Astrocyte (in vitro differentiated cells and primary cell): ENCODE measurements around the gene FRMD4A. TPM values are rescaled to one million over a fixed set of nuclear protein-coding genes. Genes with fewer than 3 reads are reported as not detected.

Experiments
- DNase-seq: peaks from one replicate; pipeline ENCODE4 v3.0.0-alpha.2; 2010; ENCODE audit warnings: low read depth
- FAIRE-seq: peaks from 2 replicates; lab custom pipeline; 2011; peaks lifted over from hg19 to GRCh38; lab: Jason Lieb, UNC
- H2AFZ ChIP-seq: 2 replicates; pipeline ENCODE4 v1.6.0; 2012; ENCODE audit warnings: low read depth, low read length, inconsistent platforms
- H3K27ac ChIP-seq: 2 replicates; pipeline ENCODE4 v1.5.1; 2011; ENCODE audit warnings: low read depth, low read length, inconsistent platforms
- H3K27me3 ChIP-seq: 2 replicates; pipeline ENCODE4 v1.6.0; 2011; ENCODE audit warnings: low read length, inconsistent platforms; ENCODE audit not compliant: insufficient read depth
- H3K36me3 ChIP-seq: 2 replicates; pipeline ENCODE4 v1.5.1; 2011; ENCODE audit warnings: low read length, inconsistent platforms; ENCODE audit not compliant: insufficient read depth
- H3K4me1 ChIP-seq: 2 replicates; pipeline ENCODE4 v1.5.1; 2011; ENCODE audit warnings: low read length, inconsistent platforms; ENCODE audit not compliant: insufficient read depth
- H3K4me2 ChIP-seq: 2 replicates; pipeline ENCODE4 v1.6.0; 2012; ENCODE audit warnings: low read length, inconsistent platforms
- H3K4me3 ChIP-seq: 2 replicates; pipeline ENCODE4 v1.5.1; 2011; ENCODE audit warnings: low read depth, mild to moderate bottlenecking, low read length, inconsistent platforms; ENCODE audit not compliant: insufficient read depth
- H3K79me2 ChIP-seq: 2 replicates; pipeline ENCODE4 v1.6.0; 2012; ENCODE audit warnings: mild to moderate bottlenecking, low read length, inconsistent platforms; ENCODE audit not compliant: insufficient read depth
- H3K9ac ChIP-seq: 2 replicates; pipeline ENCODE4 v1.6.0; 2012; ENCODE audit warnings: mild to moderate bottlenecking, low read length, inconsistent platforms
- H3K9me3 ChIP-seq: 2 replicates; pipeline ENCODE4 v1.5.1; 2012; ENCODE audit warnings: low read depth, mild to moderate bottlenecking, low read length, inconsistent platforms; ENCODE audit not compliant: insufficient read depth
- H4K20me1 ChIP-seq: 2 replicates; pipeline ENCODE4 v1.6.0; 2012; ENCODE audit warnings: low read length, inconsistent platforms; ENCODE audit not compliant: insufficient read depth
- H3K27ac Mint-ChIP-seq: one replicate; pipeline ENCODE4 v1.8.0; 2021; ENCODE audit warnings: mild to moderate bottlenecking, mixed read lengths; ENCODE audit not compliant: unreplicated experiment
- H3K27me3 Mint-ChIP-seq: one replicate; pipeline ENCODE4 v1.8.0; 2021; ENCODE audit warnings: low read depth, mixed read lengths; ENCODE audit not compliant: unreplicated experiment
- H3K36me3 Mint-ChIP-seq: one replicate; pipeline ENCODE4 v1.8.0; 2021; ENCODE audit warnings: low read depth, mixed read lengths; ENCODE audit not compliant: unreplicated experiment
- H3K4me1 Mint-ChIP-seq: one replicate; pipeline ENCODE4 v1.8.0; 2021; ENCODE audit warnings: low read depth, mixed read lengths; ENCODE audit not compliant: unreplicated experiment
- H3K4me3 Mint-ChIP-seq: one replicate; pipeline ENCODE4 v1.8.0; 2021; ENCODE audit warnings: mild to moderate bottlenecking, moderate library complexity, mixed read lengths; ENCODE audit not compliant: unreplicated experiment
- H3K9me3 Mint-ChIP-seq: one replicate; pipeline ENCODE4 v1.8.0; 2021; ENCODE audit warnings: mild to moderate bottlenecking, mixed read lengths; ENCODE audit not compliant: unreplicated experiment
- EZH2 ChIP-seq: IDR thresholded peaks from 2 replicates; pipeline ENCODE4 v1.6.1; 2012; ENCODE audit warnings: mild to moderate bottlenecking, low read length, inconsistent platforms; ENCODE audit not compliant: insufficient read depth
- total RNA-seq: library from RNA; stranded (reverse); gene quantifications from 2 replicates; pipeline ENCODE4 v1.2.1, GENCODE V29; 2021
- TF ChIP-seq, protein P1 (sequence below): IDR thresholded peaks from 2 replicates; pipeline ENCODE4 v1.5.1; 2011; ENCODE audit warnings: low read depth, mild to moderate bottlenecking, inconsistent platforms, low read length, moderate library complexity; ENCODE audit not compliant: insufficient read depth

FRMD4A gene
- total RNA-seq, 1 donor from 2014 or later = 82.5 TPM

DNA sequence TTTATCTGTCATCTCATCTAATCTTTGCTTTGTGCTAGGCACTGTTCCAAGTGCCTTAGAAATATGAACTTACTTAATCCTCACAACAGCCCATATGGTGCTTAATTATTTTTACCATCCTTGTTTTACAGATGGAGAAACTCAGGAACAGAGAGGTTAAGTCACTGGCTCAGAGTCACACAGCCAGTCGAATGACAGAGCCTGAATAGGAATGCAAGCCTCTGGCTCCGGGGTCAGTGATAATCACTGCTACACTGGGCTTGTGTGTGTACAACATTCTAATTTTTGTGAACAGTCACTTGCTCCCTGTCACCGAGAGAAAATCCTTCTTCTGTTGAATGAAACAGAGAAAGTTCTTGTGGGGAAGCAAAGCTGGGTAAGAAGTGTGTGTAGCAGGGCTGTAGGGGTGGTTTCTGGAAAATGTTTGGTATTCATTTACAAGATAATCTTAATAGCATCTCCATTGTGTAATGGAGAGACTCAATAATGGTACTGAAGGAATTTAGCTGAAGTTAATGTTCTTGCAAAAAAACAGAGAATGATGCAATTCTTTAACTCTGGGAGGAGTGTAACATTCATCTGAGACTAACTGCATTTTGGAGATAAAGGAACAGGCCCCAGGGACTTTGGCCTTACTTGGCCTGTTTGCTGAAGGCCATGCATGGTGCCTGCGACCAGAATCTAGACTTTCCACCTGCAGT lies 290.6 kb downstream of the FRMD4A start:
- H3K9ac ChIP-seq = no peak overlapping the region
- H3K9me3 Mint-ChIP-seq = peaks cover 6% of the 10 kb centered on the region
- FAIRE-seq (peak; percentile 52), DNase-seq (peak; percentile 87)
- H3K27me3 ChIP-seq = no peaks in the 10 kb centered on the region
- H3K27ac Mint-ChIP-seq = peak overlapping the region; percentile 35
- no peak overlapping the region for H3K27ac ChIP-seq
- no peaks in the 10 kb centered on the region for H3K79me2 ChIP-seq
- H3K4me2 ChIP-seq = no peak overlapping the region
- H3K36me3 Mint-ChIP-seq = peaks cover 2% of the 10 kb centered on the region
- no peaks in the 10 kb centered on the region for H3K4me1 ChIP-seq
- no peaks in the 10 kb centered on the region for H3K9me3 ChIP-seq
- no peaks in the 10 kb centered on the region for H3K36me3 ChIP-seq
- no peak for TF ChIP-seq EZH2
- TF ChIP-seq, protein P1, sequence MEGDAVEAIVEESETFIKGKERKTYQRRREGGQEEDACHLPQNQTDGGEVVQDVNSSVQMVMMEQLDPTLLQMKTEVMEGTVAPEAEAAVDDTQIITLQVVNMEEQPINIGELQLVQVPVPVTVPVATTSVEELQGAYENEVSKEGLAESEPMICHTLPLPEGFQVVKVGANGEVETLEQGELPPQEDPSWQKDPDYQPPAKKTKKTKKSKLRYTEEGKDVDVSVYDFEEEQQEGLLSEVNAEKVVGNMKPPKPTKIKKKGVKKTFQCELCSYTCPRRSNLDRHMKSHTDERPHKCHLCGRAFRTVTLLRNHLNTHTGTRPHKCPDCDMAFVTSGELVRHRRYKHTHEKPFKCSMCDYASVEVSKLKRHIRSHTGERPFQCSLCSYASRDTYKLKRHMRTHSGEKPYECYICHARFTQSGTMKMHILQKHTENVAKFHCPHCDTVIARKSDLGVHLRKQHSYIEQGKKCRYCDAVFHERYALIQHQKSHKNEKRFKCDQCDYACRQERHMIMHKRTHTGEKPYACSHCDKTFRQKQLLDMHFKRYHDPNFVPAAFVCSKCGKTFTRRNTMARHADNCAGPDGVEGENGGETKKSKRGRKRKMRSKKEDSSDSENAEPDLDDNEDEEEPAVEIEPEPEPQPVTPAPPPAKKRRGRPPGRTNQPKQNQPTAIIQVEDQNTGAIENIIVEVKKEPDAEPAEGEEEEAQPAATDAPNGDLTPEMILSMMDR = no peak
- H3K27me3 Mint-ChIP-seq = no peaks in the 10 kb centered on the region
- no peaks in the 10 kb centered on the region for H4K20me1 ChIP-seq
- H3K4me3 ChIP-seq = no peak overlapping the region
- no peak overlapping the region for H2AFZ ChIP-seq
- peaks cover 17% of the 10 kb centered on the region for H3K4me1 Mint-ChIP-seq
- no peak overlapping the region for H3K4me3 Mint-ChIP-seq

DNA sequence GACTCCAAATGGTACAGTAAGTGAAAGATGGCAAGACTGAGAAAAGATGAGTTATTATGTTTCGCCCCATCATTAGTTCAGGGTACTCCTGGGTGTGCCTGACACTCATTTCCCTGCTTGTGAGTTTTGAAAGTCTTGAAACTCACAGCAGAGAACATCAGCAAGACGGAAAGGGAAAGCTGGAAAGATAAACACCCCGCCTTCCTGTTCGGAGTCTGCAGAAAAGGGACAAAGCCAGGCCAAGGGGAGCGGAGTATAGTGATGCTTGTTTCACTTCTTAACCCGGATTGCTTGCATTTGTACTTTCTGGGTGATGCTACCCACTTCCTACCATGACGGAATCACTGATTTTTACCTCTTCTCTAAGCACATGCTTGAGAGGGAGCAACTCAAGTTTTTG lies 294.5 kb downstream of the FRMD4A start:
- Histone ChIP-seq H4K20me1 (no peaks in the 10 kb centered on the region), H3K4me1 (no peaks in the 10 kb centered on the region), H3K4me3 (no peak overlapping the region), H3K79me2 (no peaks in the 10 kb centered on the region), H2AFZ (no peak overlapping the region), H3K36me3 (no peaks in the 10 kb centered on the region), H3K9ac (no peak overlapping the region), H3K27ac (no peak overlapping the region), H3K27me3 (no peaks in the 10 kb centered on the region), H3K9me3 (no peaks in the 10 kb centered on the region), H3K4me2 (no peak overlapping the region)
- H3K27me3 Mint-ChIP-seq = peaks cover 3% of the 10 kb centered on the region
- no peaks in the 10 kb centered on the region for H3K9me3 Mint-ChIP-seq
- TF ChIP-seq, protein P1 = no peak
- H3K4me3 Mint-ChIP-seq = no peak overlapping the region
- H3K36me3 Mint-ChIP-seq = no peaks in the 10 kb centered on the region
- peaks cover 9% of the 10 kb centered on the region for H3K4me1 Mint-ChIP-seq
- no peak overlapping the region for H3K27ac Mint-ChIP-seq
- no peak for FAIRE-seq
- no peak for DNase-seq

DNA sequence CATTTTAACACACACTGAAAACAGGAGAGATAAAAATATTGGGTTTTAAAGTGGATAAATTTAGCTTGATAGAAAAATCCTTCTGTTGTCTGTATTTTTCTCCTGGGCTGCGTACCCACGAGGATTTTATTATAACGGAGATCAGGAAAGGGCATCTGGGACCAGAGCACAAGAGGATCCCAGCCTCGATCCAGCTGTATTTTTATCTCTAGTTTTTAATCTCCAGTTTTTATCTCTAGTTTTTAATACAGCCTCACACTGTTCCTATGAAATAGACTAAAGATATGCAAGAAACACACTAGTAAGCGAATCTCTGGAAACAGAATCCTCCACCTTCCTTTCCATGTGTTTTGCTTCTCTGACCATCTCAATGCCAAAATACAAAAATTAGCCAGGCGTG lies 295.2 kb downstream of the FRMD4A start:
- Mint-ChIP-seq H3K27me3 (peaks cover 3% of the 10 kb centered on the region), H3K9me3 (no peaks in the 10 kb centered on the region), H3K36me3 (no peaks in the 10 kb centered on the region), H3K27ac (no peak overlapping the region), H3K4me3 (no peak overlapping the region), H3K4me1 (peaks cover 6% of the 10 kb centered on the region)
- Histone ChIP-seq H3K4me3 (no peak overlapping the region), H3K4me1 (no peaks in the 10 kb centered on the region), H3K27me3 (no peaks in the 10 kb centered on the region), H3K79me2 (no peaks in the 10 kb centered on the region), H3K9me3 (no peaks in the 10 kb centered on the region), H3K9ac (no peak overlapping the region), H4K20me1 (no peaks in the 10 kb centered on the region), H2AFZ (no peak overlapping the region), H3K4me2 (no peak overlapping the region), H3K36me3 (no peaks in the 10 kb centered on the region), H3K27ac (no peak overlapping the region)
- DNase-seq (no peak), FAIRE-seq (no peak)
- TF ChIP-seq EZH2 = no peak
- TF ChIP-seq, protein P1 = no peak
